ENCODE measurements around the gene BLOC1S6.
"Not testable (repeated sequence)": the region's sequence is repeated elsewhere in the genome, so short reads cannot be mapped to it uniquely, and the experiment has no call there.

Gene BLOC1S6

GRCh38 chr15:45641999-45642932 lies 55.1 kb downstream of the BLOC1S6 start:
- DNase-seq, result no peak

GRCh38 chr15:45644437-45644836 lies 57.3 kb downstream of the BLOC1S6 start:
- DNase-seq, result no peak

- DNase-seq, result no peak
Measured at GRCh38 chr15:45645026-45645980, 58.1 kb downstream of the BLOC1S6 start.

GRCh38 chr15:45646220-45646619 lies 59.0 kb downstream of the BLOC1S6 start:
- no peak for DNase-seq

- DNase-seq, result no peak
Measured at GRCh38 chr15:45647828-45648227, 60.6 kb downstream of the BLOC1S6 start.

- DNase-seq, result no peak
Measured at GRCh38 chr15:45648521-45649200, 61.5 kb downstream of the BLOC1S6 start.

GRCh38 chr15:45650007-45650406 lies 62.8 kb downstream of the BLOC1S6 start:
- DNase-seq, result not testable (repeated sequence)

- no peak for DNase-seq
Measured at GRCh38 chr15:45650889-45651525, 63.8 kb downstream of the BLOC1S6 start.

- DNase-seq, result no peak
Measured at GRCh38 chr15:45653702-45654424, 66.7 kb downstream of the BLOC1S6 start.

GRCh38 chr15:45654749-45655148 lies 67.6 kb downstream of the BLOC1S6 start:
- DNase-seq, result no peak

- no peak for DNase-seq
Measured at GRCh38 chr15:45657254-45657653, 70.1 kb downstream of the BLOC1S6 start.

- DNase-seq, result no peak
Measured at GRCh38 chr15:45657764-45658545, 70.8 kb downstream of the BLOC1S6 start.

All from NCI-H2171 (cell line).